Measurements from ENCODE around the gene ARHGAP4.

Gene ARHGAP4

GRCh38 chrX:153865685-153866084 lies 60.4 kb downstream of the ARHGAP4 start:
- Histone ChIP-seq H3K9ac (ENCODE audit: low read length) (no peak overlapping the region), H3K4me1 (ENCODE audit: insufficient read depth, low read length) (no peaks in the 10 kb centered on the region), H3K27me3 (ENCODE audit: control insufficient read depth in 1 of 2, insufficient read depth in 2 of 2, low read length in 2 of 2) (peaks cover 0 to 32% of the 10 kb centered on the region in 2 donors), H3K36me3 (ENCODE audit: insufficient read depth, low read length) (no peaks in the 10 kb centered on the region), H3K9me3 (ENCODE audit: low read length) (no peaks in the 10 kb centered on the region), H3K4me3 (ENCODE audit: low read depth in 1 of 2, low read length in 2 of 2) (no peak overlapping the region), H3K27ac (ENCODE audit: low read depth, low read length) (no peak overlapping the region)

- Histone ChIP-seq H3K4me3 (ENCODE audit: low read depth in 1 of 2, low read length in 2 of 2) (no peak overlapping the region), H3K9ac (ENCODE audit: low read length) (no peak overlapping the region), H3K9me3 (ENCODE audit: low read length) (no peaks in the 10 kb centered on the region), H3K36me3 (ENCODE audit: insufficient read depth, low read length) (no peaks in the 10 kb centered on the region), H3K27ac (ENCODE audit: low read depth, low read length) (no peak overlapping the region), H3K4me1 (ENCODE audit: insufficient read depth, low read length) (no peaks in the 10 kb centered on the region), H3K27me3 (ENCODE audit: control insufficient read depth in 1 of 2, insufficient read depth in 2 of 2, low read length in 2 of 2) (peaks cover 0 to 29% of the 10 kb centered on the region in 2 donors)
Observed at GRCh38 chrX:153865321-153865580, 60.8 kb downstream of the ARHGAP4 start.

- Histone ChIP-seq H3K27me3 (ENCODE audit: control insufficient read depth in 1 of 2, insufficient read depth in 2 of 2, low read length in 2 of 2) (peaks cover 0 to 25% of the 10 kb centered on the region in 2 donors), H3K4me3 (ENCODE audit: low read depth in 1 of 2, low read length in 2 of 2) (no peak overlapping the region), H3K9me3 (ENCODE audit: low read length) (no peaks in the 10 kb centered on the region), H3K4me1 (ENCODE audit: insufficient read depth, low read length) (no peaks in the 10 kb centered on the region), H3K36me3 (ENCODE audit: insufficient read depth, low read length) (no peaks in the 10 kb centered on the region), H3K27ac (ENCODE audit: low read depth, low read length) (no peak overlapping the region), H3K9ac (ENCODE audit: low read length) (no peak overlapping the region)
Observed at GRCh38 chrX:153864561-153865320, 61.3 kb downstream of the ARHGAP4 start.

- no peaks in the 10 kb centered on the region for H3K9me3 ChIP-seq (ENCODE audit: low read length)
- no peaks in the 10 kb centered on the region for H3K4me1 ChIP-seq (ENCODE audit: insufficient read depth, low read length)
- no peak overlapping the region for H3K27ac ChIP-seq (ENCODE audit: low read depth, low read length)
- H3K4me3 ChIP-seq (ENCODE audit: low read depth in 1 of 2, low read length in 2 of 2) = no peak overlapping the region
- H3K27me3 ChIP-seq (ENCODE audit: control insufficient read depth in 1 of 2, insufficient read depth in 2 of 2, low read length in 2 of 2) = peaks cover 0 to 20% of the 10 kb centered on the region in 2 donors
- H3K9ac ChIP-seq (ENCODE audit: low read length) = no peak overlapping the region
- H3K36me3 ChIP-seq (ENCODE audit: insufficient read depth, low read length) = no peaks in the 10 kb centered on the region
Observed at GRCh38 chrX:153864101-153864500, 62.0 kb downstream of the ARHGAP4 start.

GRCh38 chrX:153863251-153863991 lies 62.6 kb downstream of the ARHGAP4 start:
- no peak overlapping the region for H3K4me3 ChIP-seq (ENCODE audit: low read depth in 1 of 2, low read length in 2 of 2)
- no peaks in the 10 kb centered on the region for H3K9me3 ChIP-seq (ENCODE audit: low read length)
- no peak overlapping the region for H3K9ac ChIP-seq (ENCODE audit: low read length)
- peaks cover 0 to 20% of the 10 kb centered on the region in 2 donors for H3K27me3 ChIP-seq (ENCODE audit: control insufficient read depth in 1 of 2, insufficient read depth in 2 of 2, low read length in 2 of 2)
- H3K4me1 ChIP-seq (ENCODE audit: insufficient read depth, low read length) = no peaks in the 10 kb centered on the region
- H3K27ac ChIP-seq (ENCODE audit: low read depth, low read length) = no peak overlapping the region
- no peaks in the 10 kb centered on the region for H3K36me3 ChIP-seq (ENCODE audit: insufficient read depth, low read length)

GRCh38 chrX:153862369-153863250 lies 63.5 kb downstream of the ARHGAP4 start:
- no peaks in the 10 kb centered on the region for H3K4me1 ChIP-seq (ENCODE audit: insufficient read depth, low read length)
- H3K27me3 ChIP-seq (ENCODE audit: control insufficient read depth in 1 of 2, insufficient read depth in 2 of 2, low read length in 2 of 2) = peaks cover 0 to 20% of the 10 kb centered on the region in 2 donors
- no peak overlapping the region for H3K9ac ChIP-seq (ENCODE audit: low read length)
- H3K9me3 ChIP-seq (ENCODE audit: low read length) = no peaks in the 10 kb centered on the region
- H3K36me3 ChIP-seq (ENCODE audit: insufficient read depth, low read length) = no peaks in the 10 kb centered on the region
- H3K27ac ChIP-seq (ENCODE audit: low read depth, low read length) = no peak overlapping the region
- H3K4me3 ChIP-seq (ENCODE audit: low read depth in 1 of 2, low read length in 2 of 2) = no peak overlapping the region

- H3K27ac ChIP-seq (ENCODE audit: low read depth, low read length) = no peak overlapping the region
- no peak overlapping the region for H3K4me3 ChIP-seq (ENCODE audit: low read depth in 1 of 2, low read length in 2 of 2)
- H3K4me1 ChIP-seq (ENCODE audit: insufficient read depth, low read length) = no peaks in the 10 kb centered on the region
- no peak overlapping the region for H3K9ac ChIP-seq (ENCODE audit: low read length)
- H3K36me3 ChIP-seq (ENCODE audit: insufficient read depth, low read length) = no peaks in the 10 kb centered on the region
- H3K27me3 ChIP-seq (ENCODE audit: control insufficient read depth in 1 of 2, insufficient read depth in 2 of 2, low read length in 2 of 2) = peaks cover 0 to 23% of the 10 kb centered on the region in 2 donors
- H3K9me3 ChIP-seq (ENCODE audit: low read length) = no peaks in the 10 kb centered on the region
Observed at GRCh38 chrX:153861733-153862310, 64.2 kb downstream of the ARHGAP4 start.

GRCh38 chrX:153861151-153861550 lies 64.9 kb downstream of the ARHGAP4 start:
- Histone ChIP-seq H3K4me3 (ENCODE audit: low read depth in 1 of 2, low read length in 2 of 2) (no peak overlapping the region), H3K4me1 (ENCODE audit: insufficient read depth, low read length) (no peaks in the 10 kb centered on the region), H3K27me3 (ENCODE audit: control insufficient read depth in 1 of 2, insufficient read depth in 2 of 2, low read length in 2 of 2) (peaks cover 0 to 30% of the 10 kb centered on the region in 2 donors), H3K36me3 (ENCODE audit: insufficient read depth, low read length) (no peaks in the 10 kb centered on the region), H3K9me3 (ENCODE audit: low read length) (no peaks in the 10 kb centered on the region), H3K9ac (ENCODE audit: low read length) (no peak overlapping the region), H3K27ac (ENCODE audit: low read depth, low read length) (no peak overlapping the region)

Data from muscle layer of colon (tissue), 2 donors.